ENCODE results near the gene TPSB2.

DNA sequence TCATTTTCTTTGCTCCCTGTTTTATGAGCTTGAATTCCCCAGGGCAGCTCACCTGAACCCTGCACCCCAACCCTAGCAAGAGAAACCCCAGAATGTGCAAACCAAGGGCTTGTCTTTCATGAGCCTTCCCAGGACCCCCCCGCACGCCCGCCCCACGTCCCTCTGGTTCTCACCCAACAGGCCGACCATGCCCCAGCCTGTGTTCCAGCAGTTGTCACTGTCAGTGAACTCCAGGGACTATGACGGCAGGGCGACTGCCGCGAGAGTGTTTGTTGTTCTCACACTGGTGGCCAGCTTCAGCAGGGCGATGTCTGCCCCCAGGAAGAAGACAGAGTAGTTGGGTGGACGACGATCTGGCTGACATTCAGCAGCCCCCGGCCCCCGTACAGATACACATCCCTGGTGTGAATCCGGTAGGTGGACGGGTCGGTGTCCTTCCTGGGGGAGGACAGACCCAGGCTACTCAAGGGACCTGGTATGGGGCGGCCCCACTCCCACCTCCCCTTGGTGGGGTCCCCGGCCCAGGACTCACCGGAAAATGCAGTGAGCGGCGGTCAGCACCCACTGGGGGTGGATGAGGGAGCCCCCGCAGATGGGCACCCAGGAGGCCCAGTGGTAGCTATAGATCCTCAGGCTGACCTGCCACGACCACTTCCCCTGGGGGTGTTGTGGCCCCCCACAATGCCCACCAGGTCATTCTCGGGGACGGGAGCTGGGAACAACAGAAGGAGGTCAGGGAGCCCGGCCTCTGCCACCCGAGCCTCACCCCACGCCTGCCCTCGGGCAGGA is 46.0 kb upstream of the TPSB2 start:
- TF ChIP-seq, protein P1, sequence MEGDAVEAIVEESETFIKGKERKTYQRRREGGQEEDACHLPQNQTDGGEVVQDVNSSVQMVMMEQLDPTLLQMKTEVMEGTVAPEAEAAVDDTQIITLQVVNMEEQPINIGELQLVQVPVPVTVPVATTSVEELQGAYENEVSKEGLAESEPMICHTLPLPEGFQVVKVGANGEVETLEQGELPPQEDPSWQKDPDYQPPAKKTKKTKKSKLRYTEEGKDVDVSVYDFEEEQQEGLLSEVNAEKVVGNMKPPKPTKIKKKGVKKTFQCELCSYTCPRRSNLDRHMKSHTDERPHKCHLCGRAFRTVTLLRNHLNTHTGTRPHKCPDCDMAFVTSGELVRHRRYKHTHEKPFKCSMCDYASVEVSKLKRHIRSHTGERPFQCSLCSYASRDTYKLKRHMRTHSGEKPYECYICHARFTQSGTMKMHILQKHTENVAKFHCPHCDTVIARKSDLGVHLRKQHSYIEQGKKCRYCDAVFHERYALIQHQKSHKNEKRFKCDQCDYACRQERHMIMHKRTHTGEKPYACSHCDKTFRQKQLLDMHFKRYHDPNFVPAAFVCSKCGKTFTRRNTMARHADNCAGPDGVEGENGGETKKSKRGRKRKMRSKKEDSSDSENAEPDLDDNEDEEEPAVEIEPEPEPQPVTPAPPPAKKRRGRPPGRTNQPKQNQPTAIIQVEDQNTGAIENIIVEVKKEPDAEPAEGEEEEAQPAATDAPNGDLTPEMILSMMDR (conservative IDR thresholded peaks at IDR 0.05; ENCODE audit: low read depth, low read length): no peak
- TF ChIP-seq EZH2 (IDR thresholded peaks at IDR 0.05; ENCODE audit: low read length, unreplicated experiment) (no peak), EZH2phosphoT487 (IDR thresholded peaks at IDR 0.05; ENCODE audit: borderline replicate concordance, low read length) (no peak)
